ENCODE results near the gene EEFSEC. TPM values are rescaled to one million over a fixed set of nuclear protein-coding genes. Genes with fewer than 3 reads are reported as not detected.

Gene EEFSEC
- total RNA-seq, 1 experiment from 2014 or later = 21.3 TPM

DNA sequence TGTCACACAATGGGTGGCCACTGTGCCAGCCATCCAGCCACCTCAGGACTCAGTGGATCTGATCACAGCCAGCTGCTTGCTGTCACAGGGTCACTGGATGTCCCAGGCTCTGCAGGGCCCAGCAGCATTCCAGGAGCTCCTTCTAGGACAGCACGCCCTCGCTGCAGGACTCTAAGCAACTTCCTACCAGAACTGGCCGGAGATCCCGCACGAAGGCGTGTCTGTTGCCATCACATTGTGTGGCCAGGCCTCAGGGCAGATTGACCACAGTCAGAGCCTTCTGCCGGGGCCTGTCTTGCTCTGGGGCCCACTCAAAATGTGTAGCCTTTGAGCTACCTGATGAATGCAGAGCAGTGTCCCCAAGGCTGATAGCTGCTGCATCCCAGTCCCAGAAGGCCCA is 288.8 kb downstream of the EEFSEC start:
- Histone ChIP-seq H3K4me1 (replicated peaks; ENCODE audit: insufficient read depth) (peaks cover 13% of the 10 kb centered on the region), H3K79me2 (ENCODE audit: low read depth) (no peaks in the 10 kb centered on the region), H2AFZ (no peak overlapping the region), H4K20me1 (ENCODE audit: insufficient read depth) (no peaks in the 10 kb centered on the region), H3K4me3 (no peak overlapping the region), H3K27me3 (ENCODE audit: insufficient read depth, low read depth) (no peaks in the 10 kb centered on the region), H3K9me3 (ENCODE audit: insufficient read depth, low read depth) (peaks cover 6% of the 10 kb centered on the region; the same call in 1 of the 2 replicates), H3F3A (ENCODE audit: insufficient read depth, low read depth) (peaks cover 2% of the 10 kb centered on the region; the same call in 1 of the 2 replicates), H3K36me3 (ENCODE audit: low read depth) (no peaks in the 10 kb centered on the region), H3K9me2 (ENCODE audit: insufficient read depth) (no peaks in the 10 kb centered on the region), H3K4me2 (no peak overlapping the region), H3K27ac (no peak overlapping the region)
- ChIA-PET CTCF (no interaction called here), POLR2A (ENCODE audit: unreplicated experiment) (interaction anchor here (0.8 kb wide), 1 partner anchor 41 kb away, joined by 3 read pairs; no protein-coding TSS in a partner anchor)
- intact Hi-C loops (cut with micrococcal nuclease; ENCODE audit: unreplicated experiment) = no loop called here
- no TSS peak for BruUV-seq (replicated peaks)
- TF ChIP-seq, protein P1, sequence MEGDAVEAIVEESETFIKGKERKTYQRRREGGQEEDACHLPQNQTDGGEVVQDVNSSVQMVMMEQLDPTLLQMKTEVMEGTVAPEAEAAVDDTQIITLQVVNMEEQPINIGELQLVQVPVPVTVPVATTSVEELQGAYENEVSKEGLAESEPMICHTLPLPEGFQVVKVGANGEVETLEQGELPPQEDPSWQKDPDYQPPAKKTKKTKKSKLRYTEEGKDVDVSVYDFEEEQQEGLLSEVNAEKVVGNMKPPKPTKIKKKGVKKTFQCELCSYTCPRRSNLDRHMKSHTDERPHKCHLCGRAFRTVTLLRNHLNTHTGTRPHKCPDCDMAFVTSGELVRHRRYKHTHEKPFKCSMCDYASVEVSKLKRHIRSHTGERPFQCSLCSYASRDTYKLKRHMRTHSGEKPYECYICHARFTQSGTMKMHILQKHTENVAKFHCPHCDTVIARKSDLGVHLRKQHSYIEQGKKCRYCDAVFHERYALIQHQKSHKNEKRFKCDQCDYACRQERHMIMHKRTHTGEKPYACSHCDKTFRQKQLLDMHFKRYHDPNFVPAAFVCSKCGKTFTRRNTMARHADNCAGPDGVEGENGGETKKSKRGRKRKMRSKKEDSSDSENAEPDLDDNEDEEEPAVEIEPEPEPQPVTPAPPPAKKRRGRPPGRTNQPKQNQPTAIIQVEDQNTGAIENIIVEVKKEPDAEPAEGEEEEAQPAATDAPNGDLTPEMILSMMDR (conservative IDR thresholded peaks at IDR 0.05) = no peak
- no peak for TF ChIP-seq EZH2 (IDR thresholded peaks at IDR 0.05; ENCODE audit: low read depth)
- DNase-seq = peak in 1 of 2 experiments; percentile 47

DNA sequence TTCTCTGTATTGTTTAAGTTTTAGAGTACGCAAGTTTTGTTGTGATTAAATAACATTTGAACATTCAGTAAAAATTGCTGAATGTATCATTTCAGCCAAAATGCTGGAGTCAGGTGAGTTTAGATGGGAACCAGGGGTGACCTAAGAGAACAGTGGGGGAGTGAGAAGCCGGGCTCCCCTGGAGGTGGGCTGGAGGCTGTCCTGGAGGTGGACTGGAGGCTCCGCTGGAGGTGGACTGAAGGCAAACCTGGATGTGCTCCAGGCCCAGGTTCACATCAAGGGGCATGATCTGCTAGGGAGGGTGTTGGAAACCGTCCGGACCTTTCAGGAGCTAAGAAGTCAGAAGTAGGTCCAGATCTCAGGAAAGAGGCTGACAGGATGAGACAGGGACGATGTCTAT is 289.7 kb downstream of the EEFSEC start:
- H3K9me3 ChIP-seq (ENCODE audit: insufficient read depth, low read depth) = no peaks in the 10 kb centered on the region
- no peaks in the 10 kb centered on the region for H3F3A ChIP-seq (ENCODE audit: insufficient read depth, low read depth)
- no TSS peak for BruUV-seq (replicated peaks)
- H3K9me2 ChIP-seq (ENCODE audit: insufficient read depth) = no peaks in the 10 kb centered on the region
- H2AFZ ChIP-seq = no peak overlapping the region
- H3K4me1 ChIP-seq (replicated peaks; ENCODE audit: insufficient read depth) = peaks cover 11% of the 10 kb centered on the region
- no peaks in the 10 kb centered on the region for H4K20me1 ChIP-seq (ENCODE audit: insufficient read depth)
- no peak for DNase-seq
- TF ChIP-seq EZH2 (IDR thresholded peaks at IDR 0.05; ENCODE audit: low read depth) = no peak
- TF ChIP-seq, protein P1 (conservative IDR thresholded peaks at IDR 0.05) = no peak
- ChIA-PET CTCF (no interaction called here), POLR2A (ENCODE audit: unreplicated experiment) (no interaction called here)
- no peak overlapping the region for H3K4me2 ChIP-seq
- H3K4me3 ChIP-seq = no peak overlapping the region
- no peaks in the 10 kb centered on the region for H3K27me3 ChIP-seq (ENCODE audit: insufficient read depth, low read depth)
- no peak overlapping the region for H3K27ac ChIP-seq
- no peaks in the 10 kb centered on the region for H3K79me2 ChIP-seq (ENCODE audit: low read depth)
- no peaks in the 10 kb centered on the region for H3K36me3 ChIP-seq (ENCODE audit: low read depth)
- intact Hi-C loops (cut with micrococcal nuclease; ENCODE audit: unreplicated experiment) = no loop called here

DNA sequence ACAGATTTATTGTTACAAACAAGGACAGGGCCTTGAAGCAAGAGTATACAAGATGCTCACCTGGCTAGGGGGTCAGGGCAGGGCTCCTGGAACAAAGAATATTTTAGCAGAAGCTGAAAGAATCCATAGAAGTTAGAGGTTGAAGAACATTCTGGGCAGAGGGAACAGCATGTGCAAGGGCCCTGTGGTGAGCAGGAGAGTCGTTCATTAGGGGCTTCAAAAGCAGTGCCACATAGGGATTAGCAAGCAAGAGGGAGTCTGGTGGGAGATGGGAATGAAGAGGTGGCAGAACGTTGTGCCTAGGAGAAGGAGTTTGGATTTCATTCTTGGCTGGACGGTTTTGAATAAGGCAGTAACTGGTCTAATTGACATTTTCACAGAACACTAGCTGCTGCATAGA is 290.5 kb downstream of the EEFSEC start:
- no peaks in the 10 kb centered on the region for H3K9me2 ChIP-seq (ENCODE audit: insufficient read depth)
- H3K27ac ChIP-seq = no peak overlapping the region
- no peaks in the 10 kb centered on the region for H3F3A ChIP-seq (ENCODE audit: insufficient read depth, low read depth)
- no peaks in the 10 kb centered on the region for H3K79me2 ChIP-seq (ENCODE audit: low read depth)
- no peaks in the 10 kb centered on the region for H3K9me3 ChIP-seq (ENCODE audit: insufficient read depth, low read depth)
- intact Hi-C loops (cut with micrococcal nuclease; ENCODE audit: unreplicated experiment) = no loop called here
- ChIA-PET POLR2A (ENCODE audit: unreplicated experiment) (no interaction called here), CTCF (no interaction called here)
- H4K20me1 ChIP-seq (ENCODE audit: insufficient read depth) = no peaks in the 10 kb centered on the region
- H3K4me2 ChIP-seq = no peak overlapping the region
- H3K36me3 ChIP-seq (ENCODE audit: low read depth) = no peaks in the 10 kb centered on the region
- no peak for DNase-seq
- no peaks in the 10 kb centered on the region for H3K27me3 ChIP-seq (ENCODE audit: insufficient read depth, low read depth)
- no peak overlapping the region for H2AFZ ChIP-seq
- BruUV-seq (replicated peaks) = no TSS peak
- TF ChIP-seq, protein P1 (conservative IDR thresholded peaks at IDR 0.05) = no peak
- TF ChIP-seq EZH2 (IDR thresholded peaks at IDR 0.05; ENCODE audit: low read depth) = no peak
- H3K4me3 ChIP-seq = no peak overlapping the region
- H3K4me1 ChIP-seq (replicated peaks; ENCODE audit: insufficient read depth) = peaks cover 11% of the 10 kb centered on the region
